Keratinocyte (primary cell): ENCODE data around the gene PAH. TPM values are rescaled to one million over a fixed set of nuclear protein-coding genes. Genes with fewer than 3 reads are reported as not detected.

Experiments used
- DNase-seq: peaks from one replicate; pipeline ENCODE4 v3.0.0-alpha.2; 2011; ENCODE audit warnings: low read depth, missing footprints, low spot score
- FAIRE-seq: peaks from 2 replicates; lab custom pipeline; 2011; peaks lifted over from hg19 to GRCh38; lab: Jason Lieb, UNC
- H2AFZ ChIP-seq: 2 replicates; pipeline ENCODE4 v1.6.0; 2012; ENCODE audit warnings: low read length, control low read depth, inconsistent platforms; ENCODE audit not compliant: control insufficient read depth
- H3K27ac ChIP-seq: 2 replicates; pipeline ENCODE4 v1.5.1; 2011; ENCODE audit warnings: low read length; ENCODE audit not compliant: control insufficient read depth, insufficient read depth
- H3K27me3 ChIP-seq: 3 replicates; pipeline ENCODE4 v1.6.0; 2011; ENCODE audit warnings: low read length; ENCODE audit not compliant: control insufficient read depth, insufficient read depth; ENCODE audit errors: extremely low read depth
- H3K36me3 ChIP-seq, 2 experiments: 2 replicates in 1 of 2; 3 replicates in 1 of 2; pipeline ENCODE4 v1.5.1; 2011; ENCODE audit warnings: low read length in 2 of 2, mild to moderate bottlenecking in 1 of 2; ENCODE audit not compliant: control insufficient read depth in 2 of 2, insufficient read depth in 2 of 2; ENCODE audit errors: extremely low read depth in 1 of 2
- H3K4me1 ChIP-seq: 3 replicates; pipeline ENCODE4 v1.5.1; 2011; ENCODE audit warnings: low read length; ENCODE audit not compliant: control insufficient read depth, insufficient read depth; ENCODE audit errors: extremely low read depth
- H3K4me2 ChIP-seq: 3 replicates; pipeline ENCODE4 v1.6.0; 2011; ENCODE audit warnings: low read depth, low read length; ENCODE audit not compliant: control insufficient read depth, insufficient read depth; ENCODE audit errors: extremely low read depth
- H3K4me3 ChIP-seq, 3 experiments: fragments of 200-600 bp in 1 of 3; sonication (generic) in 1 of 3; 2 replicates in 2 of 3; 3 replicates in 1 of 3; pipeline ENCODE4 v1.5.1; 2011 to 2016; ENCODE audit warnings: low read length in 3 of 3, mild to moderate bottlenecking in 3 of 3, control low read depth in 2 of 3, inconsistent platforms in 1 of 3, low read depth in 1 of 3, mixed read lengths in 1 of 3, mixed run types in 1 of 3, moderate library complexity in 1 of 3; ENCODE audit not compliant: control insufficient read depth in 2 of 3, insufficient read depth in 2 of 3; ENCODE audit errors: extremely low read depth in 1 of 3
- H3K79me2 ChIP-seq: 2 replicates; pipeline ENCODE4 v1.6.0; 2012; ENCODE audit warnings: low read length; ENCODE audit not compliant: control insufficient read depth, insufficient read depth
- H3K9ac ChIP-seq: 3 replicates; pipeline ENCODE4 v1.6.0; 2011; ENCODE audit warnings: low read length; ENCODE audit not compliant: control insufficient read depth, insufficient read depth; ENCODE audit errors: extremely low read depth
- H3K9me1 ChIP-seq: 3 replicates; pipeline ENCODE4 v1.6.0; 2011; ENCODE audit warnings: low read length; ENCODE audit not compliant: control insufficient read depth, insufficient read depth; ENCODE audit errors: extremely low read depth
- H3K9me3 ChIP-seq: 2 replicates; pipeline ENCODE4 v1.5.1; 2012; ENCODE audit warnings: low read depth, low read length; ENCODE audit not compliant: control insufficient read depth
- H4K20me1 ChIP-seq: 3 replicates; pipeline ENCODE4 v1.6.0; 2011; ENCODE audit warnings: low read length; ENCODE audit not compliant: control insufficient read depth, insufficient read depth; ENCODE audit errors: extremely low read depth
- CTCF ChIP-seq, 3 experiments: IDR thresholded peaks in 1 of 3; conservative IDR thresholded peaks in 1 of 3; optimal IDR thresholded peaks in 1 of 3; 2 replicates in 2 of 3; 3 replicates in 1 of 3; pipeline versions ENCODE3 to v1.5.1; 2011; ENCODE audit warnings: low read length in 3 of 3, mild to moderate bottlenecking in 3 of 3, moderate library complexity in 2 of 3, control low read depth in 1 of 3, inconsistent platforms in 1 of 3; ENCODE audit not compliant: insufficient read depth in 2 of 3; ENCODE audit errors: extremely low read depth in 1 of 3
- EZH2 ChIP-seq: IDR thresholded peaks from one replicate; pipeline ENCODE4 v1.6.1; 2012; ENCODE audit warnings: inconsistent platforms, mild to moderate bottlenecking, low read length, moderate library complexity
- dilution Hi-C: fragments of 300-500 bp; cut with MboI; formaldehyde crosslinking; loops from one replicate; pipeline ENCODE4 v1.7.0; 2020; ENCODE audit warnings: low sequenced_read_pairs; ENCODE audit not compliant: extremely low pct_ligation_motif_present
- polyA plus RNA-seq, 5 experiments: library from polyadenylated mRNA; depleted of rRNA in 3 of 5; stranded (reverse) in 3 of 5; stranded (forward) in 1 of 5; unstranded in 1 of 5; fragments of >200 nt; gene quantifications; 1 replicate in 1 of 5; 2 replicates in 3 of 5; 3 replicates in 1 of 5; pipeline versions ENCODE4 v1.2.1 to v1.2.3, GENCODE V29; 2011 to 2012; ENCODE audit warnings: missing spikeins in 2 of 5, low read depth in 1 of 5, low replicate concordance in 1 of 5

PAH gene
- polyA plus RNA-seq, 1 donor (not counting 4 experiments of a cell fraction or from before 2014, with no cell fraction given), result not detected

- no peak for FAIRE-seq
Observed at GRCh38 chr12:102916252-102917025, 605 bp downstream of the PAH start.

GRCh38 chr12:102913453-102914226 lies 3.4 kb downstream of the PAH start:
- Histone ChIP-seq H3K27me3 (no peaks in the 10 kb centered on the region), H3K79me2 (no peaks in the 10 kb centered on the region), H3K4me1 (no peaks in the 10 kb centered on the region), H3K9me3 (no peaks in the 10 kb centered on the region), H3K9me1 (no peaks in the 10 kb centered on the region), H3K9ac (no peak overlapping the region), H3K4me2 (no peak overlapping the region), H3K4me3 (no peak overlapping the region), H2AFZ (no peak overlapping the region), H4K20me1 (no peaks in the 10 kb centered on the region), H3K36me3 (no peaks in the 10 kb centered on the region), H3K27ac (no peak overlapping the region)
- DNase-seq (no peak), FAIRE-seq (no peak)
- TF ChIP-seq CTCF (optimal IDR thresholded peaks at IDR 0.05 in 1 of 3, IDR thresholded peaks at IDR 0.05 in 1 of 3, conservative IDR thresholded peaks at IDR 0.05 in 1 of 3; ENCODE audit: extremely low read depth in 1 of 3, insufficient read depth in 2 of 3, low read length in 3 of 3), result no peak
- no peak for TF ChIP-seq EZH2
- dilution Hi-C loops, result no loop called here

More at GRCh38 chr12:102916252-102917025, 605 bp downstream of the PAH start:
- Histone ChIP-seq H4K20me1 (no peaks in the 10 kb centered on the region), H3K79me2 (no peaks in the 10 kb centered on the region), H3K9me3 (no peaks in the 10 kb centered on the region), H3K4me3 (no peak overlapping the region), H3K27me3 (no peaks in the 10 kb centered on the region), H3K9me1 (no peaks in the 10 kb centered on the region), H3K36me3 (no peaks in the 10 kb centered on the region), H3K4me2 (no peak overlapping the region), H3K4me1 (no peaks in the 10 kb centered on the region), H2AFZ (peak overlapping the region; percentile 9), H3K9ac (no peak overlapping the region), H3K27ac (no peak overlapping the region)
- DNase-seq, result no peak
- TF ChIP-seq EZH2 (no peak), CTCF (optimal IDR thresholded peaks at IDR 0.05 in 1 of 3, IDR thresholded peaks at IDR 0.05 in 1 of 3, conservative IDR thresholded peaks at IDR 0.05 in 1 of 3; ENCODE audit: extremely low read depth in 1 of 3, insufficient read depth in 2 of 3, low read length in 3 of 3) (no peak)
- dilution Hi-C loops, result no loop called here
